GF-D8 (cell line): Measurements from ENCODE around the gene RBPJL.

ENCODE experiments used
- DNase-seq: peaks from one replicate; lab custom pipeline; 2025; lab: John Stamatoyannopoulos, UW

RBPJL gene

GRCh38 chr20:45317826-45318225, 11.2 kb downstream of the RBPJL start:
- DNase-seq, result no peak

- DNase-seq, result no peak
Observed at GRCh38 chr20:45318386-45318939, 11.8 kb downstream of the RBPJL start.

- no peak for DNase-seq
Observed at GRCh38 chr20:45318948-45319347, 12.3 kb downstream of the RBPJL start.

GRCh38 chr20:45320948-45321595, 14.4 kb downstream of the RBPJL start:
- peak; percentile 61 for DNase-seq

GRCh38 chr20:45322952-45323383, 16.3 kb downstream of the RBPJL start:
- DNase-seq, result peak; percentile 57

- DNase-seq, result no peak
Observed at GRCh38 chr20:45323731-45324130, 17.1 kb downstream of the RBPJL start.

- DNase-seq, result no peak
Observed at GRCh38 chr20:45325371-45325770, 18.7 kb downstream of the RBPJL start.

GRCh38 chr20:45328451-45328850, 21.8 kb downstream of the RBPJL start:
- DNase-seq, result no peak

- no peak for DNase-seq
Observed at GRCh38 chr20:45329497-45330319, 23.1 kb downstream of the RBPJL start.

GRCh38 chr20:45330476-45330875, 23.8 kb downstream of the RBPJL start:
- no peak for DNase-seq

GRCh38 chr20:45336530-45337366, 30.1 kb downstream of the RBPJL start:
- DNase-seq, result no peak

GRCh38 chr20:45337367-45338120, 30.9 kb downstream of the RBPJL start:
- DNase-seq, result no peak

GRCh38 chr20:45338121-45339030, 31.7 kb downstream of the RBPJL start:
- no peak for DNase-seq

GRCh38 chr20:45339084-45339483, 32.4 kb downstream of the RBPJL start:
- no peak for DNase-seq

- no peak for DNase-seq
Observed at GRCh38 chr20:45339799-45340198, 33.2 kb downstream of the RBPJL start.

GRCh38 chr20:45340236-45340847, 33.7 kb downstream of the RBPJL start:
- DNase-seq, result no peak

GRCh38 chr20:45340951-45341350, 34.3 kb downstream of the RBPJL start:
- DNase-seq, result no peak

- no peak for DNase-seq
Observed at GRCh38 chr20:45341579-45341938, 34.9 kb downstream of the RBPJL start.

GRCh38 chr20:45341939-45342854, 35.6 kb downstream of the RBPJL start:
- DNase-seq, result no peak
